CD4-positive, alpha-beta T cell treated with Interleukin-17A for 1 hour (primary cell): ENCODE measurements around the gene SV2B.

Experiments used
- DNase-seq: peaks from one replicate; pipeline ENCODE4 v3.0.0-alpha.2; 2020

Gene SV2B

GRCh38 chr15:91238644-91239425 is 138.8 kb downstream of the SV2B start:
- no peak for DNase-seq

GRCh38 chr15:91243826-91244225 is 143.8 kb downstream of the SV2B start:
- no peak for DNase-seq

GRCh38 chr15:91244919-91245318 is 144.9 kb downstream of the SV2B start:
- no peak for DNase-seq

- DNase-seq: no peak
These were observed 146.9 kb downstream of the SV2B start for GRCh38 chr15:91246998-91247397.

GRCh38 chr15:91249591-91249990 is 149.5 kb downstream of the SV2B start:
- no peak for DNase-seq

GRCh38 chr15:91252322-91252721 is 152.3 kb downstream of the SV2B start:
- no peak for DNase-seq

GRCh38 chr15:91252756-91253155 is 152.7 kb downstream of the SV2B start:
- no peak for DNase-seq

- DNase-seq: no peak
These were observed 153.5 kb downstream of the SV2B start for GRCh38 chr15:91253605-91254004.

GRCh38 chr15:91254766-91255165 is 154.7 kb downstream of the SV2B start:
- no peak for DNase-seq

- DNase-seq: no peak
These were observed 155.7 kb downstream of the SV2B start for GRCh38 chr15:91255670-91256192.

- no peak for DNase-seq
These were observed 157.8 kb downstream of the SV2B start for GRCh38 chr15:91257746-91258414.

- DNase-seq: no peak
These were observed 158.3 kb downstream of the SV2B start for GRCh38 chr15:91258415-91258759.

- no peak for DNase-seq
These were observed 159.0 kb downstream of the SV2B start for GRCh38 chr15:91259077-91259476.

- DNase-seq: no peak
These were observed 161.3 kb downstream of the SV2B start for GRCh38 chr15:91261345-91261744.

GRCh38 chr15:91263632-91264531 is 163.8 kb downstream of the SV2B start:
- no peak for DNase-seq

- no peak for DNase-seq
These were observed 164.7 kb downstream of the SV2B start for GRCh38 chr15:91264651-91265351.

GRCh38 chr15:91265416-91265940 is 165.4 kb downstream of the SV2B start:
- no peak for DNase-seq

GRCh38 chr15:91268510-91268909 is 168.5 kb downstream of the SV2B start:
- DNase-seq: no peak

- no peak for DNase-seq
These were observed 170.7 kb downstream of the SV2B start for GRCh38 chr15:91270747-91271146.

- peak; percentile 73 for DNase-seq
These were observed 171.6 kb downstream of the SV2B start for GRCh38 chr15:91271565-91272153.

- DNase-seq: no peak
These were observed 175.8 kb downstream of the SV2B start for GRCh38 chr15:91275844-91276243.

- no peak for DNase-seq
These were observed 178.9 kb downstream of the SV2B start for GRCh38 chr15:91278951-91279350.
